ENCODE measurements around the gene RASD2. TPM values are rescaled to one million over a fixed set of nuclear protein-coding genes. Genes with fewer than 3 reads are reported as not detected.

Gene RASD2
- total RNA-seq, 1 donor from 2014 or later: not detected

DNA sequence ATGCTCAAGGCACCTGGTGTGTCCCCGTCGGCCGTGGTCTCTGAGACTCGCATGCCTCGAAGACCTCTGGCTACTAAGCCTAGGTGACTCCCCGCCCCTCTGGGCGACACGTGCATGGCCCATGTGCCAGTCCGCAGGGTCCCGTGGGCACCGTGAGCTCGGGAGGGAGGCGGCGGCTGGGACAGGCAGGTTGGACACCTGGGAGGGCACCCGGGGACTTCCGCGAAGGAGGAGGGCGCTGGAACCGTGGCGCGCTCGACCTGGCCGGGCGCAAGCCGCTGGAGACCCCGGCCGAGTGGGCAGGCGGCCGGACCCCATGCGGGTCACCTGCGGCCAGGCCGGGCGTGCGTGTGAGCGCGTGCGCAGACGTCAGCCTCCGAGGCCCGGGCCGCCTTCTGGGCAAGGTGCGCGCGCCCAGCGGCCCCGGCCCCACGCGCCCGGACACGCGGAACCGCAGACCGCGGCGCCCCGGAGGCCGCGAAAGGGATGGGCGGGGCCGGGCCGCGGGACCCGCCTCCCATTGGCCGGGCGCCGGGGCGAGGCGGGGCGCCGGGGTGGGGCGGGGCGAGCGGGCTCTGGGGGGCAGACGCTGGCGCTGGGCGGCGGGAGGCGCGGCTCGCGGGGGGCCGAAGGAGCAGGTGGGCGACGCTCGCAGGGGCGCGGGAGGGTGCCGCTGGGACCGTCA is 579 bp upstream of the RASD2 start:
- Mint-ChIP-seq H3K27ac (ENCODE audit: unreplicated experiment) (no peak overlapping the region), H3K4me3 (peak overlapping the region; percentile 80), H3K36me3 (ENCODE audit: low read depth) (no peaks in the 10 kb centered on the region), H3K4me1 (no peaks in the 10 kb centered on the region), H3K27me3 (ENCODE audit: low read depth) (peaks cover 68% of the 10 kb centered on the region), H3K9me3 (no peaks in the 10 kb centered on the region)
- DNase-seq (ENCODE audit: low read depth, low spot score): peak; percentile 52
- TF ChIP-seq, protein P1, sequence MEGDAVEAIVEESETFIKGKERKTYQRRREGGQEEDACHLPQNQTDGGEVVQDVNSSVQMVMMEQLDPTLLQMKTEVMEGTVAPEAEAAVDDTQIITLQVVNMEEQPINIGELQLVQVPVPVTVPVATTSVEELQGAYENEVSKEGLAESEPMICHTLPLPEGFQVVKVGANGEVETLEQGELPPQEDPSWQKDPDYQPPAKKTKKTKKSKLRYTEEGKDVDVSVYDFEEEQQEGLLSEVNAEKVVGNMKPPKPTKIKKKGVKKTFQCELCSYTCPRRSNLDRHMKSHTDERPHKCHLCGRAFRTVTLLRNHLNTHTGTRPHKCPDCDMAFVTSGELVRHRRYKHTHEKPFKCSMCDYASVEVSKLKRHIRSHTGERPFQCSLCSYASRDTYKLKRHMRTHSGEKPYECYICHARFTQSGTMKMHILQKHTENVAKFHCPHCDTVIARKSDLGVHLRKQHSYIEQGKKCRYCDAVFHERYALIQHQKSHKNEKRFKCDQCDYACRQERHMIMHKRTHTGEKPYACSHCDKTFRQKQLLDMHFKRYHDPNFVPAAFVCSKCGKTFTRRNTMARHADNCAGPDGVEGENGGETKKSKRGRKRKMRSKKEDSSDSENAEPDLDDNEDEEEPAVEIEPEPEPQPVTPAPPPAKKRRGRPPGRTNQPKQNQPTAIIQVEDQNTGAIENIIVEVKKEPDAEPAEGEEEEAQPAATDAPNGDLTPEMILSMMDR (conservative IDR thresholded peaks at IDR 0.05): no peak

DNA sequence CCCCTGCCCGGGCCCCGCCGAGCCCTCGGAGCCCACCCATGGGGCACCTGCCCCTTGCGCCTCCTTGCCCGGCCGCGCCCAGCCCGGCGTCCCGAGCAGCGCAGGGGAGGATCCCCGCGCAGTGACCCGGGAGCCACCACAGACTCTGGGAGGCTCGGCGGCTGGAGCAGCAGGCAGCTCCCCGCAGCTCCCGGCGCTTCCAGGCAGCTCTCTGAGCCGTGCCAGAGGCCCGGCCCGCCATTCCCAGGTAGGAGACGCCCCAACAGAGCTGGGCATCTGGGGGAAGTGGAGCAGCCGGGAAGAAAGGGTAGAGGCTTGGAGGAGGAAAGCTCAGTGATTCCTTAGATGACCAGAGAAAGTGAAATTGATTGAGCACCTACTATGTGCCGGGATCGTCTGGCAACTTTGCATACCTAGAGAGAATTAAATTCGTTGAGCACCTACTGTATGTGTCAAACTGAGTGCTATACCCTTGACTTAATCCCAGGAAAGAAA is 670 bp downstream of the RASD2 start:
- no peak overlapping the region for H3K27ac Mint-ChIP-seq (ENCODE audit: unreplicated experiment)
- H3K9me3 Mint-ChIP-seq: no peaks in the 10 kb centered on the region
- TF ChIP-seq, protein P1 (conservative IDR thresholded peaks at IDR 0.05): no peak
- DNase-seq (ENCODE audit: low read depth, low spot score): no peak
- H3K4me3 Mint-ChIP-seq: peak overlapping the region; percentile 2
- H3K27me3 Mint-ChIP-seq (ENCODE audit: low read depth): peaks cover 69% of the 10 kb centered on the region
- no peaks in the 10 kb centered on the region for H3K36me3 Mint-ChIP-seq (ENCODE audit: low read depth)
- H3K4me1 Mint-ChIP-seq: no peaks in the 10 kb centered on the region

DNA sequence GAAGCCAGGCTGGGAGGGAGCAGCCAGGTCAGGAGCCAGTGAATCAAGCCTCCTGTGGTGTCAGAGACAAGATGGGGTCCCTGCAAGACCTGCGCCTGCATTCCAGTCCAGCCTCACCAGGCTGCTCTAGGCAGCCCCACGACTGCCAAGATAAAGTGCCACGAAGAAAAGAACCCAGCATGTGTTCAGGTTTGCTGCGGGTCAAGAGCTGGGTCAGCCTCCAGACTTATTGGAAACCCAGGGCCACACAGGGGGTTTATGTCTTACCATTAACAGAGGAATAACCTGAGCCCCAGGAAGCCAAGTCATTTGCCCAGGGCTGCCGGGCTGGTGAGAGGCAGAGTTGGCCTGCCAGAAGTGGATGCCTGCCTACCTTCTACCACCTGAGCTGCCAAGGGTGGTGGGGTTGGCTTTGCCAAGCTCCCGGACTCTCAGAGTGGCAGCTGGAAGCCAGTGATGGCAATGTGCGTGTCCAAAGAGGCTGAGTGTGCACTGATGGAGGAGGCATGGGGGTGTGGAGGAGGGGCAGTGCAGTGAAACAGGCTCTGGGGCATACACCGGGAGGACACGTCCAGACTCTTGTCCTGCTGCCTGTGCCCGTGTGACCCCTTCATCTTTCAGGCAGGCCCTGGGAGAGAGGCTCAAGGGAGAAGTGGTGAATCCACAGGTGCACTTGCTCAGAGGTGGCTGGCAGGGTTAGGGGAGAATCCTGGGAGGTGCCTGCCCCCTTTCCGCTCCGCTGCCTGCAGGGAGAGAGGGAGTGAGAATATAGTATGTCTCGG is 1.7 kb downstream of the RASD2 start:
- peaks cover 67% of the 10 kb centered on the region for H3K27me3 Mint-ChIP-seq (ENCODE audit: low read depth)

DNA sequence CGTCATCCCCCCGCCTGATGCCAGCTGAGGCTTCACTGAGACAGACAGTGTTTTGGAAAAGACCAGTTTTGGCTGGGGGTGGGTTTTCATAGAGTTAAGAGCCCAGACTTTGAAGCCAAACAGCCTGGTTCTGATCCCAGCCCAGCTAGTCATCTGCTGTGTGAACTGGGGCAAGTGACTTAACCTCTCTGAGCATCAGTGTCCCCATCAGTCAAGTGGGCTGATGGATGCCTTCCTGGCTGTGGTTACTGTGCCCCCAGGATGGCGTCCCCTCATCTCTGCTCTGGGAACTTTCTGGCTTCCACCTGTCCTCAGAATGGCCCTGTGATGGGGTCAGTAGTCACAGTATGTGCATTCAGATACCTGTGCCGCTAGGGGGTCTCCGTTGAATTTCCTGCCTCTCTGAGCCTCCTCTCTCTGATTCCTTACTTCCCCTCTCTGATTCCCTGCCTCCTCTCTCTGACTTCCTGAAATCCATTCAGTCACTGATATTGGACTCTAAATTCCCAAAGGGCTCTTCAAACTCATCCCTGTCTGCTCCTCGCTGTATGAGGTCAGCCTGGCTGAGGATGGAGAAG is 2.4 kb downstream of the RASD2 start:
- no peaks in the 10 kb centered on the region for H3K9me3 Mint-ChIP-seq
- TF ChIP-seq, protein P1 (conservative IDR thresholded peaks at IDR 0.05): no peak
- DNase-seq (ENCODE audit: low read depth, low spot score): no peak
- no peak overlapping the region for H3K27ac Mint-ChIP-seq (ENCODE audit: unreplicated experiment)
- peak overlapping the region; percentile 4 for H3K4me3 Mint-ChIP-seq
- no peaks in the 10 kb centered on the region for H3K4me1 Mint-ChIP-seq
- H3K36me3 Mint-ChIP-seq (ENCODE audit: low read depth): no peaks in the 10 kb centered on the region
- H3K27me3 Mint-ChIP-seq (ENCODE audit: low read depth): peaks cover 62% of the 10 kb centered on the region

More for the DNA sequence above, 1.7 kb downstream of the RASD2 start:
- H3K36me3 Mint-ChIP-seq (ENCODE audit: low read depth): no peaks in the 10 kb centered on the region
- no peak overlapping the region for H3K4me3 Mint-ChIP-seq
- no peaks in the 10 kb centered on the region for H3K4me1 Mint-ChIP-seq
- H3K9me3 Mint-ChIP-seq: no peaks in the 10 kb centered on the region
- TF ChIP-seq, protein P1 (conservative IDR thresholded peaks at IDR 0.05): no peak
- DNase-seq (ENCODE audit: low read depth, low spot score): no peak
- H3K27ac Mint-ChIP-seq (ENCODE audit: unreplicated experiment): no peak overlapping the region

DNA sequence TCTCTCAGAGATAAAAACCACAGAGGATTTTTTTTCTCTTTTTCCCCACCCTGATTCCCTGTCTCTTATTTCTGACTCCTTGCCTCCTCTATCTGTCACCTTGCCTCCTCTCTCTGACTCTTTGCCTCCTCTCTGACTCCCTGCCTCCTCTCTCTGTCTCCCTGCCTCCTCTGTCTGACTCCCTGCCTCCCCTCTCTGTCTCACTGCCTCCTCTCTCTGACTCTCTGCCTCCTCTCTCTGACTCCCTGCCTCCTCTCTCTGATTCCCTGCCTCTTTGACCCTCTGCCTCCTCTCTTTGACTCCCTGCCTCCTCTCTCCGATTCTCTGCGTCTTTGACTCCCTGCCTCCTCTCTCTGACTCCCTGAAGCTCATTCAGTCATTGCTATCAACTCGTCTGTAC is 3.1 kb downstream of the RASD2 start:
- Mint-ChIP-seq H3K36me3 (ENCODE audit: low read depth) (no peaks in the 10 kb centered on the region), H3K4me1 (no peaks in the 10 kb centered on the region), H3K27ac (ENCODE audit: unreplicated experiment) (no peak overlapping the region), H3K4me3 (peak overlapping the region; percentile 3), H3K27me3 (ENCODE audit: low read depth) (peaks cover 60% of the 10 kb centered on the region), H3K9me3 (no peaks in the 10 kb centered on the region)
- no peak for DNase-seq (ENCODE audit: low read depth, low spot score)
- TF ChIP-seq, protein P1 (conservative IDR thresholded peaks at IDR 0.05): no peak

Data from neural crest cell (in vitro differentiated cells).